RWPE2 (cell line): Measurements from ENCODE around the gene GNAQ.
A peak's percentile ranks its signal among the peaks of the same experiment; 100 is the strongest.

ENCODE experiments used
- ATAC-seq: fragments of 200-7000 bp; cut with Tn5 transposase; 3 replicates; pipeline ENCODE4 v1.9.1; 2021; ENCODE audit warnings: low read depth
- DNase-seq: peaks from one replicate; pipeline ENCODE4 v3.0.0-alpha.2; 2020; ENCODE audit warnings: low spot score
- H3K27ac ChIP-seq: fragments of 450-650 bp; 2 replicates; pipeline ENCODE4 v1.5.1; 2017; ENCODE audit warnings: mild to moderate bottlenecking; ENCODE audit not compliant: poor library complexity, severe bottlenecking
- H3K27me3 ChIP-seq: fragments of 250-450 bp; sonication (Bioruptor Pico); 2 replicates; pipeline ENCODE4 v1.5.1; 2021; ENCODE audit warnings: mild to moderate bottlenecking, moderate library complexity; ENCODE audit not compliant: insufficient read depth, poor library complexity, severe bottlenecking
- H3K36me3 ChIP-seq: fragments of 250-450 bp; sonication (Bioruptor Pico); 2 replicates; pipeline ENCODE4 v1.5.1; 2020; ENCODE audit warnings: low read depth, mild to moderate bottlenecking, moderate library complexity
- H3K4me1 ChIP-seq: fragments of 250-450 bp; sonication (Bioruptor Pico); 2 replicates; pipeline ENCODE4 v1.5.1; 2021; ENCODE audit warnings: mild to moderate bottlenecking, moderate library complexity; ENCODE audit not compliant: insufficient read depth, poor library complexity, severe bottlenecking
- H3K4me3 ChIP-seq: fragments of 250-450 bp; sonication (Bioruptor Pico); 2 replicates; pipeline ENCODE4 v1.5.1; 2021; ENCODE audit warnings: mild to moderate bottlenecking, moderate library complexity; ENCODE audit not compliant: severe bottlenecking
- H3K9me3 ChIP-seq: fragments of 250-450 bp; sonication (Bioruptor Pico); 2 replicates; pipeline ENCODE4 v1.5.1; 2021; ENCODE audit warnings: mild to moderate bottlenecking, moderate library complexity; ENCODE audit not compliant: severe bottlenecking
- CTCF ChIP-seq: fragments of 450-650 bp; IDR thresholded peaks from one replicate; pipeline ENCODE4 v1.5.1; 2017; ENCODE audit warnings: mild to moderate bottlenecking, moderate library complexity; ENCODE audit not compliant: poor library complexity, severe bottlenecking

The GNAQ gene

DNA sequence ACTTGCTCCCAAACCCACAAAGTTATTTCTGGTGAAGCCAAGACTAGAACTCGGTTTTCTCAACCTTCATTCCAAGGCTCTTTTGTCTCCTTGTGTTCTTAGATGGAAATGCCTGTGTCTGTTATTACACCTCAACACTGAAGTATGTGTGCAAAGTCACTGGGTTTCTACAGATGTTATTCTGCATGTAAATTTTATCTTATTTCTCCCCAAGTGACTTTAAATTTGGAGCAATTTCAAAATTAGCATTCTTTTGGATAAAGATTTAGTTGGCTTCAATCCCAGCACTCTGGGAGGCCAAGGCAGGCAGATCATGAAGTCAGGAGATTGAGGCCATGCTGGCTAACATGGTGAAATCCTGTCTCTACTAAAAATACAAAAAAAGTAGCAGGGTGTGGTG, 279.1 kb downstream of the GNAQ start:
- no peak for DNase-seq
- no peaks in the 10 kb centered on the region for H3K27me3 ChIP-seq
- H3K4me1 ChIP-seq: peaks cover 8% of the 10 kb centered on the region
- no peak overlapping the region for H3K4me3 ChIP-seq
- no peak for ATAC-seq
- TF ChIP-seq CTCF: no peak
- H3K27ac ChIP-seq: no peak overlapping the region
- H3K36me3 ChIP-seq: no peaks in the 10 kb centered on the region
- no peaks in the 10 kb centered on the region for H3K9me3 ChIP-seq

- DNase-seq (no peak), ATAC-seq (peak; percentile 50; the same call in 1 of the 3 replicates)
- Histone ChIP-seq H3K36me3 (no peaks in the 10 kb centered on the region), H3K4me1 (peaks cover 8% of the 10 kb centered on the region), H3K4me3 (no peak overlapping the region), H3K27ac (peak overlapping the region; percentile 30), H3K27me3 (no peaks in the 10 kb centered on the region), H3K9me3 (no peaks in the 10 kb centered on the region)
- TF ChIP-seq CTCF: peak; percentile 79
Observed at GRCh38 chr9:77751341-77752091, 280.1 kb downstream of the GNAQ start.

GRCh38 chr9:77750981-77751340, 280.6 kb downstream of the GNAQ start:
- no peaks in the 10 kb centered on the region for H3K9me3 ChIP-seq
- DNase-seq (no peak), ATAC-seq (no peak)
- peak overlapping the region; percentile 30 for H3K27ac ChIP-seq
- no peak for TF ChIP-seq CTCF
- H3K4me1 ChIP-seq: peaks cover 8% of the 10 kb centered on the region
- H3K4me3 ChIP-seq: no peak overlapping the region
- no peaks in the 10 kb centered on the region for H3K36me3 ChIP-seq
- no peaks in the 10 kb centered on the region for H3K27me3 ChIP-seq

GRCh38 chr9:77750284-77750683, 281.3 kb downstream of the GNAQ start:
- DNase-seq: no peak
- ATAC-seq: no peak
- Histone ChIP-seq H3K9me3 (no peaks in the 10 kb centered on the region), H3K4me3 (no peak overlapping the region), H3K4me1 (peaks cover 8% of the 10 kb centered on the region), H3K27ac (peak overlapping the region; percentile 30), H3K36me3 (no peaks in the 10 kb centered on the region), H3K27me3 (no peaks in the 10 kb centered on the region)
- no peak for TF ChIP-seq CTCF

- peaks cover 8% of the 10 kb centered on the region for H3K4me1 ChIP-seq
- H3K36me3 ChIP-seq: no peaks in the 10 kb centered on the region
- DNase-seq (no peak), ATAC-seq (no peak)
- no peaks in the 10 kb centered on the region for H3K27me3 ChIP-seq
- H3K4me3 ChIP-seq: no peak overlapping the region
- TF ChIP-seq CTCF: no peak
- H3K9me3 ChIP-seq: no peaks in the 10 kb centered on the region
- H3K27ac ChIP-seq: no peak overlapping the region
Observed at GRCh38 chr9:77748214-77748772, 283.3 kb downstream of the GNAQ start.
